ENCODE data around the gene SAMD4A. TPM values are rescaled to one million over a fixed set of nuclear protein-coding genes. Genes with fewer than 3 reads are reported as not detected.

The SAMD4A gene
- total RNA-seq, 1 donor from 2014 or later: 30.6 TPM

DNA sequence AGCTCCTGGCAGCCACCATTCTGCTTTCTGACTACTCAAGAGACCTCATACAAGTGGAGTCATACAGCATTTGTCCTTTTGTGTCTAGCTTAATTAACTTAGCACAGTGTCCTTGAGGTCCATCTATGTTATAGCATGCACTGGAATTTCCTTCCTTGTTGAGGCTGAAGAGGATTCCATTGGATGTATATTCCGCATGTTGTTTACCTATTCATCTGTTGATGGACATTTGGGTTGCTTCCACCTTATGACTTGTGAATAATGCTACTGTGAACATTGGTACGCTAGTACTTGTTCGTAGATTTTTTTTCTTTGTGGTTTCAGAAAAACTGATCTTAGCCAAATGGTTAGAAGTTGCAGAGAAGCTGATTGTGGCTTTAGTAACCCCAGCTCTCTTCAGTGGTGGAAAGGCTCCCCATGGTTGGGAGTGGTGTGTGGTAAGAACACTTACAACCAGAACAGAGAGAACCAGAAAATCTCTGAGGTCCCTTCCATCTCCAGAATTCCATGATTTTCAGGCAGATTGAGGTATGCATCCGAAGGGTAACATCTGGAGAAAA is 118.4 kb downstream of the SAMD4A start:
- H3K36me3 ChIP-seq: no peaks in the 10 kb centered on the region
- H3K9me3 ChIP-seq: no peaks in the 10 kb centered on the region
- H3K27me3 ChIP-seq (ENCODE audit: low read depth): no peaks in the 10 kb centered on the region
- intact Hi-C loops (cut with DNase I): no loop called here
- TF ChIP-seq, protein P1, sequence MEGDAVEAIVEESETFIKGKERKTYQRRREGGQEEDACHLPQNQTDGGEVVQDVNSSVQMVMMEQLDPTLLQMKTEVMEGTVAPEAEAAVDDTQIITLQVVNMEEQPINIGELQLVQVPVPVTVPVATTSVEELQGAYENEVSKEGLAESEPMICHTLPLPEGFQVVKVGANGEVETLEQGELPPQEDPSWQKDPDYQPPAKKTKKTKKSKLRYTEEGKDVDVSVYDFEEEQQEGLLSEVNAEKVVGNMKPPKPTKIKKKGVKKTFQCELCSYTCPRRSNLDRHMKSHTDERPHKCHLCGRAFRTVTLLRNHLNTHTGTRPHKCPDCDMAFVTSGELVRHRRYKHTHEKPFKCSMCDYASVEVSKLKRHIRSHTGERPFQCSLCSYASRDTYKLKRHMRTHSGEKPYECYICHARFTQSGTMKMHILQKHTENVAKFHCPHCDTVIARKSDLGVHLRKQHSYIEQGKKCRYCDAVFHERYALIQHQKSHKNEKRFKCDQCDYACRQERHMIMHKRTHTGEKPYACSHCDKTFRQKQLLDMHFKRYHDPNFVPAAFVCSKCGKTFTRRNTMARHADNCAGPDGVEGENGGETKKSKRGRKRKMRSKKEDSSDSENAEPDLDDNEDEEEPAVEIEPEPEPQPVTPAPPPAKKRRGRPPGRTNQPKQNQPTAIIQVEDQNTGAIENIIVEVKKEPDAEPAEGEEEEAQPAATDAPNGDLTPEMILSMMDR (IDR thresholded peaks at IDR 0.05): no peak
- no peak overlapping the region for H3K4me3 ChIP-seq
- peak overlapping the region; percentile 62 for H3K27ac ChIP-seq
- peaks cover 35% of the 10 kb centered on the region for H3K4me1 ChIP-seq
- ATAC-seq: no peak
- no peak for DNase-seq

GRCh38 chr14:54686219-54686870 is 119.4 kb downstream of the SAMD4A start:
- Histone ChIP-seq H3K4me3 (no peak overlapping the region), H3K4me1 (peaks cover 42% of the 10 kb centered on the region), H3K9me3 (no peaks in the 10 kb centered on the region), H3K36me3 (no peaks in the 10 kb centered on the region), H3K27ac (peak overlapping the region; percentile 62), H3K27me3 (ENCODE audit: low read depth) (no peaks in the 10 kb centered on the region)
- TF ChIP-seq, protein P1 (IDR thresholded peaks at IDR 0.05): no peak
- intact Hi-C loops (cut with DNase I): no loop called here
- DNase-seq (no peak), ATAC-seq (peak in 1 of 2 donors; percentile 5)

GRCh38 chr14:54686871-54687749 is 120.2 kb downstream of the SAMD4A start:
- Histone ChIP-seq H3K4me1 (peaks cover 48% of the 10 kb centered on the region), H3K27me3 (ENCODE audit: low read depth) (no peaks in the 10 kb centered on the region), H3K36me3 (no peaks in the 10 kb centered on the region), H3K9me3 (no peaks in the 10 kb centered on the region), H3K27ac (peak overlapping the region; percentile 58), H3K4me3 (no peak overlapping the region)
- ATAC-seq: no peak
- DNase-seq: no peak
- intact Hi-C loops (cut with DNase I): no loop called here
- TF ChIP-seq, protein P1 (IDR thresholded peaks at IDR 0.05): no peak

GRCh38 chr14:54687750-54688119 is 120.8 kb downstream of the SAMD4A start:
- H3K4me3 ChIP-seq: no peak overlapping the region
- no peaks in the 10 kb centered on the region for H3K36me3 ChIP-seq
- TF ChIP-seq, protein P1 (IDR thresholded peaks at IDR 0.05): no peak
- no peaks in the 10 kb centered on the region for H3K9me3 ChIP-seq
- H3K4me1 ChIP-seq: peaks cover 52% of the 10 kb centered on the region
- intact Hi-C loops (cut with DNase I): no loop called here
- ATAC-seq (no peak), DNase-seq (no peak)
- no peaks in the 10 kb centered on the region for H3K27me3 ChIP-seq (ENCODE audit: low read depth)
- H3K27ac ChIP-seq: no peak overlapping the region

GRCh38 chr14:54688229-54688628 is 121.3 kb downstream of the SAMD4A start:
- no peak for ATAC-seq
- intact Hi-C loops (cut with DNase I): no loop called here
- TF ChIP-seq, protein P1 (IDR thresholded peaks at IDR 0.05): no peak
- no peaks in the 10 kb centered on the region for H3K27me3 ChIP-seq (ENCODE audit: low read depth)
- no peak overlapping the region for H3K4me3 ChIP-seq
- no peaks in the 10 kb centered on the region for H3K9me3 ChIP-seq
- no peak overlapping the region for H3K27ac ChIP-seq
- DNase-seq: no peak
- peaks cover 52% of the 10 kb centered on the region for H3K4me1 ChIP-seq
- H3K36me3 ChIP-seq: no peaks in the 10 kb centered on the region

Data from lower lobe of right lung (tissue), 2 donors.